Measurements from ENCODE around the gene HYDIN. TPM values are rescaled to one million over a fixed set of nuclear protein-coding genes. Genes with fewer than 3 reads are reported as not detected.

The HYDIN gene
- polyA plus RNA-seq, 1 donor from 2014 or later = 2.2 TPM

DNA sequence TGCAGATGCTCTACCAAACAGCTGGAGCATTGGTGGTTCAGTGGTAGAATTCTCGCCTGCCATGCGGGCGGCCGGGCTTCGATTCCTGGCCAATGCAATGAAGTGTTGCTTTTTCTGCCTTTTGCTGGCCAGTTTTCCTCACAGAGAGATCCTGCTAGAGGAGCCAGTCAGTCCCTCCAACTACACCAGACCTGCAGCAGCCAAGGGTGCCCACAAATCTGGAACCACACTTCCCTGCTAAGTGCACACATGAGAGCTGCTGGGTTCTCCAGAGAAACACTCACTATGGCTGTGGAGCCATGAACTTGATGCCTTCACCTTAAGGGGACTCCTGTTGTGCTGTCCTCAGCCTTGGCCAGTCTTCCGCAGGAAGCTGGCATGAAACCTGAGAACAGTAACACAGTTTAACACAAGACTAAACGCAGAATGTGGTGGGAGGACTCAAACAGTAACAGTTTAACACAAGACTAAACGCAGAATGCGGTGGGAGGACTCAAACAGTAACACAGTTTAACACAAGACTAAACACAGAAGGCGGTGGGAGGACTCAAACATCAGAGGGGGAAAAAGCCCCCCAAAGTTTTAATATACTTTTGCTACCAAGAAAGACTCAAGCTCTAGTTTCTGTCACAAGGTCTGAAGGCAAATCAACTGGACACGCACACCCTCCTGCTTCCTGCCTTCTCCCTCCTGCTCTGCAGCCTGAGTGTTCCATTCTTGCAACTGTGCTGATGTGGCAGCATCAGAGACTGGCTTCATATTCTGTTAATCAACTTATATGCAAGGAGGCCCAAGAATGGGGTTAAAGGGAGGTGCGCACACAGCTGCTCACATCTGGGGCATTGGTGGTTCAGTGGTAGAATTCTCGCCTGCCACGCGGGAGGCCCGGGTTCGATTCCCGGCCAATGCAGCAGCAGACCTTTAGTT is 441.6 kb downstream of the HYDIN start:
- Histone ChIP-seq H3K9ac (ENCODE audit: low read length) (no peak overlapping the region), H3K9me2 (ENCODE audit: insufficient read depth, low read length) (no peaks in the 10 kb centered on the region), H3K27ac (ENCODE audit: low read length) (no peak overlapping the region), H3K27me3 (ENCODE audit: insufficient read depth, low read depth, low read length) (no peaks in the 10 kb centered on the region), H3K9me3 (ENCODE audit: low read length) (no peaks in the 10 kb centered on the region), H3K79me2 (replicated peaks; ENCODE audit: insufficient read depth, low read length) (no peaks in the 10 kb centered on the region), H3F3A (ENCODE audit: insufficient read depth, low read length, poor library complexity, severe bottlenecking) (no peaks in the 10 kb centered on the region), H2AFZ (ENCODE audit: low read depth, low read length) (no peak overlapping the region), H3K4me3 (ENCODE audit: low read length) (no peak overlapping the region), H3K4me2 (ENCODE audit: low read length) (no peak overlapping the region), H3K36me3 (ENCODE audit: insufficient read depth, low read length) (no peaks in the 10 kb centered on the region), H4K20me1 (ENCODE audit: insufficient read depth) (no peaks in the 10 kb centered on the region)
- no peak for TF ChIP-seq RAD21 (conservative IDR thresholded peaks at IDR 0.05)

DNA sequence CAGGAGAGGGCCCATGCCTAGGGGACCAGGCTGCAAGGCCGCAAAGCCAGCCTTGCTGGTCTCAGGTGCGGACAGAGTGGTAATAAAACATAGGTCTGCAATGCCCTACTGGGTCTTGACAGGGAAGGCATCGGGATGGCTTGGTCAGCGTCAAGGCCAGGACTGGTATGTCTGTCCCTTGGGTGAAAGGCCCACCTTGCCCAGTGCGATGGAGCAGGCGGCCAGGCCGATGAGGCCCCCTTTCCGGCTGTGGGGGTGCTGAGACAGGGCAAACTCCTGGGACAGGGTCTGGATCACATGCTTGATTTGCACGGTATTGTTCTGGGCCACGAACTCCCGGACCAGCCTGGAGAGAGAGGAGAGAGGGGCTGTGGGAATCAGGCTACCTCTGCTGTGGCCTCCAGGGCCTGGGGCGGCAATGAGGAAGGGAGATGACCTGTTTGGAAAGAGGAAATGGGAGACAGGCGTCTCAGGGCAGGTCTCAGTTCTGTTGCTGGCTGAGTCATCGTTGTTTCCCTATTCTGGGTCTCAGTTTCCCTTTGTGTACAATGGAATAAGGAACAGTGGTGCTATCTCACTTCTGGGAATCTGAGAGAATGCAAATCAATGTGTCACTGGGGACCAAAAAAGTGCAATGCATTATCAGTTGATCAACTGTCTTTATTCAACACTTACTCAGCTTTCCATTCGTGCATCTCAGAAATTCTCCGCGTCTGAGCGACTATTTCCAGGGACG is 444.3 kb downstream of the HYDIN start:
- Histone ChIP-seq H4K20me1 (ENCODE audit: insufficient read depth) (no peaks in the 10 kb centered on the region), H3K36me3 (ENCODE audit: insufficient read depth, low read length) (peaks cover 5% of the 10 kb centered on the region), H3K79me2 (replicated peaks; ENCODE audit: insufficient read depth, low read length) (no peaks in the 10 kb centered on the region)

More for the DNA sequence above, 444.3 kb downstream of the HYDIN start:
- no peak overlapping the region for H3K4me3 ChIP-seq (ENCODE audit: low read length)
- H3F3A ChIP-seq (ENCODE audit: insufficient read depth, low read length, poor library complexity, severe bottlenecking) = no peaks in the 10 kb centered on the region
- no peaks in the 10 kb centered on the region for H3K9me2 ChIP-seq (ENCODE audit: insufficient read depth, low read length)
- no peak overlapping the region for H2AFZ ChIP-seq (ENCODE audit: low read depth, low read length)
- no peaks in the 10 kb centered on the region for H3K27me3 ChIP-seq (ENCODE audit: insufficient read depth, low read depth, low read length)
- H3K9ac ChIP-seq (ENCODE audit: low read length) = no peak overlapping the region
- H3K9me3 ChIP-seq (ENCODE audit: low read length) = no peaks in the 10 kb centered on the region
- no peak overlapping the region for H3K27ac ChIP-seq (ENCODE audit: low read length)
- TF ChIP-seq RAD21 (conservative IDR thresholded peaks at IDR 0.05) (no peak), POLR2AphosphoS5 (IDR thresholded peaks at IDR 0.05) (no peak), SMC3 (conservative IDR thresholded peaks at IDR 0.05; ENCODE audit: poor library complexity) (no peak), EZH2 (IDR thresholded peaks at IDR 0.05; ENCODE audit: borderline replicate concordance, insufficient read depth, low read length, poor library complexity, severe bottlenecking) (no peak), TAF1 (IDR thresholded peaks at IDR 0.05; ENCODE audit: low read depth) (no peak), REST (IDR thresholded peaks at IDR 0.05; ENCODE audit: borderline replicate concordance) (no peak), MXI1 (conservative IDR thresholded peaks at IDR 0.05; ENCODE audit: poor library complexity, severe bottlenecking) (no peak)
- TF ChIP-seq, protein P1, sequence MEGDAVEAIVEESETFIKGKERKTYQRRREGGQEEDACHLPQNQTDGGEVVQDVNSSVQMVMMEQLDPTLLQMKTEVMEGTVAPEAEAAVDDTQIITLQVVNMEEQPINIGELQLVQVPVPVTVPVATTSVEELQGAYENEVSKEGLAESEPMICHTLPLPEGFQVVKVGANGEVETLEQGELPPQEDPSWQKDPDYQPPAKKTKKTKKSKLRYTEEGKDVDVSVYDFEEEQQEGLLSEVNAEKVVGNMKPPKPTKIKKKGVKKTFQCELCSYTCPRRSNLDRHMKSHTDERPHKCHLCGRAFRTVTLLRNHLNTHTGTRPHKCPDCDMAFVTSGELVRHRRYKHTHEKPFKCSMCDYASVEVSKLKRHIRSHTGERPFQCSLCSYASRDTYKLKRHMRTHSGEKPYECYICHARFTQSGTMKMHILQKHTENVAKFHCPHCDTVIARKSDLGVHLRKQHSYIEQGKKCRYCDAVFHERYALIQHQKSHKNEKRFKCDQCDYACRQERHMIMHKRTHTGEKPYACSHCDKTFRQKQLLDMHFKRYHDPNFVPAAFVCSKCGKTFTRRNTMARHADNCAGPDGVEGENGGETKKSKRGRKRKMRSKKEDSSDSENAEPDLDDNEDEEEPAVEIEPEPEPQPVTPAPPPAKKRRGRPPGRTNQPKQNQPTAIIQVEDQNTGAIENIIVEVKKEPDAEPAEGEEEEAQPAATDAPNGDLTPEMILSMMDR (IDR thresholded peaks at IDR 0.05; ENCODE audit: poor library complexity, severe bottlenecking) = no peak
- no peak overlapping the region for H3K4me2 ChIP-seq (ENCODE audit: low read length)
